ENCODE data around the gene EGFL7. TPM values are rescaled to one million over a fixed set of nuclear protein-coding genes. Genes with fewer than 3 reads are reported as not detected.

The EGFL7 gene
- total RNA-seq, 1 experiment from 2014 or later, result 79.5 TPM

GRCh38 chr9:136695435-136695895, 32.7 kb downstream of the EGFL7 start:
- no peak for DNase-seq (ENCODE audit: low spot score)
- intact Hi-C loops (cut with micrococcal nuclease; ENCODE audit: unreplicated experiment), result no loop called here
- H3K27ac ChIP-seq (ENCODE audit: low read depth, low read length, poor library complexity, severe bottlenecking), result no peak overlapping the region
- ChIA-PET CTCF (no interaction called here), POLR2A (ENCODE audit: low non-redundant PET) (no interaction called here)
- H3K27me3 ChIP-seq (replicated peaks; ENCODE audit: insufficient read depth, low read depth, low read length, poor library complexity), result no peaks in the 10 kb centered on the region
- no TSS peak for BruUV-seq (replicated peaks)
- no peaks in the 10 kb centered on the region for H3K36me3 ChIP-seq (ENCODE audit: insufficient read depth, low read length, poor library complexity, severe bottlenecking)
- no peaks in the 10 kb centered on the region for H3K9me3 ChIP-seq (ENCODE audit: low read depth, low read length, poor library complexity, severe bottlenecking)
- no peak for TF ChIP-seq EZH2 (IDR thresholded peaks at IDR 0.05; ENCODE audit: borderline replicate concordance, low read depth, low read length, poor library complexity, severe bottlenecking)
- no peak for TF ChIP-seq CTCF (conservative IDR thresholded peaks at IDR 0.05; ENCODE audit: low read depth, low read length)
- no peak overlapping the region for H3K4me3 ChIP-seq (ENCODE audit: low read depth, low read length, poor library complexity, severe bottlenecking)
- H3K4me1 ChIP-seq (ENCODE audit: insufficient read depth, low read length, poor library complexity, severe bottlenecking), result peaks cover 7% of the 10 kb centered on the region

- ChIA-PET POLR2A (ENCODE audit: low non-redundant PET) (no interaction called here), CTCF (no interaction called here)
- no peaks in the 10 kb centered on the region for H3K9me3 ChIP-seq (ENCODE audit: low read depth, low read length, poor library complexity, severe bottlenecking)
- H3K36me3 ChIP-seq (ENCODE audit: insufficient read depth, low read length, poor library complexity, severe bottlenecking), result no peaks in the 10 kb centered on the region
- intact Hi-C loops (cut with micrococcal nuclease; ENCODE audit: unreplicated experiment), result no loop called here
- no peaks in the 10 kb centered on the region for H3K27me3 ChIP-seq (replicated peaks; ENCODE audit: insufficient read depth, low read depth, low read length, poor library complexity)
- DNase-seq (ENCODE audit: low spot score), result no peak
- peaks cover 7% of the 10 kb centered on the region for H3K4me1 ChIP-seq (ENCODE audit: insufficient read depth, low read length, poor library complexity, severe bottlenecking)
- H3K27ac ChIP-seq (ENCODE audit: low read depth, low read length, poor library complexity, severe bottlenecking), result no peak overlapping the region
- no peak for TF ChIP-seq EZH2 (IDR thresholded peaks at IDR 0.05; ENCODE audit: borderline replicate concordance, low read depth, low read length, poor library complexity, severe bottlenecking)
- BruUV-seq (replicated peaks), result no TSS peak
- H3K4me3 ChIP-seq (ENCODE audit: low read depth, low read length, poor library complexity, severe bottlenecking), result no peak overlapping the region
These were observed 33.2 kb downstream of the EGFL7 start for GRCh38 chr9:136695955-136696354.

- H3K4me3 ChIP-seq (ENCODE audit: low read depth, low read length, poor library complexity, severe bottlenecking), result no peak overlapping the region
- intact Hi-C loops (cut with micrococcal nuclease; ENCODE audit: unreplicated experiment), result no loop called here
- no peaks in the 10 kb centered on the region for H3K27me3 ChIP-seq (replicated peaks; ENCODE audit: insufficient read depth, low read depth, low read length, poor library complexity)
- ChIA-PET POLR2A (ENCODE audit: low non-redundant PET) (no interaction called here), CTCF (no interaction called here)
- H3K4me1 ChIP-seq (ENCODE audit: insufficient read depth, low read length, poor library complexity, severe bottlenecking), result peaks cover 7% of the 10 kb centered on the region
- BruUV-seq (replicated peaks), result no TSS peak
- no peak for DNase-seq (ENCODE audit: low spot score)
- H3K27ac ChIP-seq (ENCODE audit: low read depth, low read length, poor library complexity, severe bottlenecking), result no peak overlapping the region
- no peak for TF ChIP-seq CTCF (conservative IDR thresholded peaks at IDR 0.05; ENCODE audit: low read depth, low read length)
- no peak for TF ChIP-seq EZH2 (IDR thresholded peaks at IDR 0.05; ENCODE audit: borderline replicate concordance, low read depth, low read length, poor library complexity, severe bottlenecking)
- H3K36me3 ChIP-seq (ENCODE audit: insufficient read depth, low read length, poor library complexity, severe bottlenecking), result no peaks in the 10 kb centered on the region
- no peaks in the 10 kb centered on the region for H3K9me3 ChIP-seq (ENCODE audit: low read depth, low read length, poor library complexity, severe bottlenecking)
These were observed 33.8 kb downstream of the EGFL7 start for GRCh38 chr9:136696502-136696901.

- BruUV-seq (replicated peaks), result no TSS peak
- Histone ChIP-seq H3K36me3 (ENCODE audit: insufficient read depth, low read length, poor library complexity, severe bottlenecking) (no peaks in the 10 kb centered on the region), H3K27me3 (replicated peaks; ENCODE audit: insufficient read depth, low read depth, low read length, poor library complexity) (no peaks in the 10 kb centered on the region), H3K9me3 (ENCODE audit: low read depth, low read length, poor library complexity, severe bottlenecking) (no peaks in the 10 kb centered on the region), H3K27ac (ENCODE audit: low read depth, low read length, poor library complexity, severe bottlenecking) (no peak overlapping the region), H3K4me1 (ENCODE audit: insufficient read depth, low read length, poor library complexity, severe bottlenecking) (peaks cover 7% of the 10 kb centered on the region), H3K4me3 (ENCODE audit: low read depth, low read length, poor library complexity, severe bottlenecking) (no peak overlapping the region)
- intact Hi-C loops (cut with micrococcal nuclease; ENCODE audit: unreplicated experiment), result no loop called here
- ChIA-PET POLR2A (ENCODE audit: low non-redundant PET) (interaction anchor here (0.7 kb wide), 1 partner anchor 478 kb away, joined by 3 read pairs; no protein-coding TSS in a partner anchor), CTCF (no interaction called here)
- DNase-seq (ENCODE audit: low spot score), result no peak
- TF ChIP-seq CTCF (conservative IDR thresholded peaks at IDR 0.05; ENCODE audit: low read depth, low read length), result no peak
- no peak for TF ChIP-seq EZH2 (IDR thresholded peaks at IDR 0.05; ENCODE audit: borderline replicate concordance, low read depth, low read length, poor library complexity, severe bottlenecking)
These were observed 34.6 kb downstream of the EGFL7 start for GRCh38 chr9:136697146-136697820.
